HG02759 (cell line): ENCODE measurements around the gene GXYLT2.
A peak's percentile ranks its signal among the peaks of the same experiment; 100 is the strongest.

ENCODE experiments used
- ATAC-seq: cut with Tn5 transposase; IDR thresholded peaks from one replicate; pipeline ENCODE4 v1.9.1; 2021; ENCODE audit warnings: mild to moderate bottlenecking, moderate library complexity; ENCODE audit not compliant: unreplicated experiment

The GXYLT2 gene

GRCh38 chr3:72930754-72931153 is 42.9 kb downstream of the GXYLT2 start:
- no peak for ATAC-seq

GRCh38 chr3:72932416-72932815 is 44.6 kb downstream of the GXYLT2 start:
- ATAC-seq = no peak

GRCh38 chr3:72938471-72939265 is 50.8 kb downstream of the GXYLT2 start:
- ATAC-seq = peak; percentile 77

- no peak for ATAC-seq
Observed at GRCh38 chr3:72941245-72941644, 53.4 kb downstream of the GXYLT2 start.

- ATAC-seq = no peak
Observed at GRCh38 chr3:72942427-72942826, 54.6 kb downstream of the GXYLT2 start.

- no peak for ATAC-seq
Observed at GRCh38 chr3:72944696-72945095, 56.9 kb downstream of the GXYLT2 start.

- no peak for ATAC-seq
Observed at GRCh38 chr3:72947715-72948490, 60.1 kb downstream of the GXYLT2 start.

GRCh38 chr3:72949016-72949415 is 61.2 kb downstream of the GXYLT2 start:
- no peak for ATAC-seq

- ATAC-seq = no peak
Observed at GRCh38 chr3:72950372-72950771, 62.5 kb downstream of the GXYLT2 start.

GRCh38 chr3:72950801-72951200 is 63.0 kb downstream of the GXYLT2 start:
- no peak for ATAC-seq

GRCh38 chr3:72951259-72951722 is 63.4 kb downstream of the GXYLT2 start:
- ATAC-seq = peak; percentile 80

GRCh38 chr3:72953325-72953956 is 65.6 kb downstream of the GXYLT2 start:
- no peak for ATAC-seq

- no peak for ATAC-seq
Observed at GRCh38 chr3:72957297-72957696, 69.5 kb downstream of the GXYLT2 start.

- ATAC-seq = no peak
Observed at GRCh38 chr3:72959336-72959735, 71.5 kb downstream of the GXYLT2 start.

- no peak for ATAC-seq
Observed at GRCh38 chr3:72960812-72961518, 73.1 kb downstream of the GXYLT2 start.

GRCh38 chr3:72961752-72962151 is 73.9 kb downstream of the GXYLT2 start:
- no peak for ATAC-seq

- no peak for ATAC-seq
Observed at GRCh38 chr3:72962317-72962716, 74.5 kb downstream of the GXYLT2 start.

- ATAC-seq = no peak
Observed at GRCh38 chr3:72964633-72965032, 76.8 kb downstream of the GXYLT2 start.

- no peak for ATAC-seq
Observed at GRCh38 chr3:72968266-72968664, 80.4 kb downstream of the GXYLT2 start.

GRCh38 chr3:72969766-72970165 is 81.9 kb downstream of the GXYLT2 start:
- no peak for ATAC-seq

GRCh38 chr3:72970942-72971341 is 83.1 kb downstream of the GXYLT2 start:
- no peak for ATAC-seq
